ENCODE results near the gene NTSR2.
A peak's percentile ranks its signal among the peaks of the same experiment; 100 is the strongest.

The NTSR2 gene

GRCh38 chr2:11669454-11670291, at the start of gene NTSR2:
NTSR2 (minus strand) TSS chr2:11670195; CDS start chr2:11670129, 66 bp downstream.
- DNase-seq (ENCODE audit: low spot score), result peak; percentile 60

DNA sequence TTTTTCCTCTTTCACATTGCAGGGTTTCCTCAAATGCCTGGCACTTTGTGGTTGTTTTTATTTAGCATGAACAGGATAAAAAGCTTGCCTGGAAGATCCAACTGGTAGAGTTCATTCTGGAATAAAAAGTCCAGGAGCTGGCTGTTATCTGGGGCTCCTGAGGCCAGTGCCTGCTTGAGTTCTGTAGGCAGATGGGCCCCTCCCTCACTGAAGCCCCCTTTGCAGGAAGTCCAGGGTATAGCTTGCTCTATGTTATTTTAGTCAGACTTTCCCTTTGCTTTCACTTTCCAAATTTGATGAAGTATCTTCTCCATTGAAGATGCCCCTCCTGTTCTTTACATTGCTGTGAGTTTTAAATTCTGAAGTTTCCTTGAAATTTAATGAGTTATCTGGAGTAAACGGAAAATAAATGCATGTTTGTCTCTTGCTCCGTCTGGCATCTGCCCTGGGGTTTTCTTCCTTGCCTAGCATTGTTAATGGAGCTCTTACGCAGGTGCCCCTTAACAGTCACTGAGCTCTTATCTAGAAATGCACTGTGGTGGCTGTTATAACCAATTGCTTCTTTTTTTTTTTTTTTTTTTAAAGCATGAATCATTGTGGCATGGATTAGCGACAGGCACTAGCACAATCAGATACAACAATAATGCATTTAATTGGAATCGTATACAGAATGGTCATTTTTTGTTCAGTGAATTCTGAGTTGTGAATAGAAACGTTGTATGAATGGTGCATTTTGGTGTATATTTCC, 49.4 kb upstream of the NTSR2 start:
- DNase-seq (ENCODE audit: low spot score), result no peak

DNA sequence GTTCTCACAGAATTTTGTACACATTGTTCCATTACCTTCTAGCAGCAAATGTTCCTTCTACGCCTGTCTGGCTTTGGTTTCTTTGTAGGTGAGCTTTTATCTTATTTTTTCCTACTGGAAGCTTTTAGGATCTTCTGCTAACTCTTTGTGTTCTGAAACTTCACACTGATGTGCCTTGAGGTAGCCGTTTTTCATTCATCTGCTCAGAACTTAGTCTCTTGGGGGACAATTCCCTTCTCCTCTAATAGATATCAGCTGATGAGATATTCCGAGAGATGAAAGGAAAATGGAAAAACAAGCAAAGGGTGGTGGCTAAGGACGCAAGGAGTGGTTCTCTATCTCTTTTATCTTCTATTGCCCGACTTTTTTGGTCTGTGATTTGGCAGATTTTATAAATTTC, 48.6 kb upstream of the NTSR2 start:
- DNase-seq (ENCODE audit: low spot score), result no peak

DNA sequence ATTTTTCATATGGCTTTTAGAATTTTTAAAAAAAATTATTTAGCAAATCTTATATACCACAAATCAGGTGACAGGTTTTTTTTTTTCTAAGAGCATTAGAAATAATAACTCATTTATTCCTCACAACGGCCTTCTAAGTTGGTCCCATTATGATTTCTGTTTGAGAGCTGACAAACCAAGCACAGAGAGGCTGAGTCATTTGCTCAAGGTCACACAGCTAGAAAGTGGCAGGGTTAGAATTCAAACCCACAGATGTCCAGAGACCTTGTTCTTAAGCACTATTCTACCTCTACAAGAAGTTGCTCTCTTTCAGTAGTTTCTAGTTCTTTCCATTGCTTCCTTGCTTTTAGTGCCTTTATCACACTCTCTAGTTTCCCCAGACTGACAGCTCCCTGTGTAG, 47.6 kb upstream of the NTSR2 start:
- no peak for DNase-seq (ENCODE audit: low spot score)

GRCh38 chr2:11716689-11717321, 46.8 kb upstream of the NTSR2 start:
- DNase-seq (ENCODE audit: low spot score), result peak; percentile 44

GRCh38 chr2:11715987-11716652, 46.1 kb upstream of the NTSR2 start:
- DNase-seq (ENCODE audit: low spot score), result no peak

GRCh38 chr2:11713815-11714214, 43.8 kb upstream of the NTSR2 start:
- DNase-seq (ENCODE audit: low spot score), result no peak

- DNase-seq (ENCODE audit: low spot score), result no peak
Measured at GRCh38 chr2:11712866-11713265, 42.9 kb upstream of the NTSR2 start.

- no peak for DNase-seq (ENCODE audit: low spot score)
Measured at GRCh38 chr2:11711751-11712150, 41.8 kb upstream of the NTSR2 start.

DNA sequence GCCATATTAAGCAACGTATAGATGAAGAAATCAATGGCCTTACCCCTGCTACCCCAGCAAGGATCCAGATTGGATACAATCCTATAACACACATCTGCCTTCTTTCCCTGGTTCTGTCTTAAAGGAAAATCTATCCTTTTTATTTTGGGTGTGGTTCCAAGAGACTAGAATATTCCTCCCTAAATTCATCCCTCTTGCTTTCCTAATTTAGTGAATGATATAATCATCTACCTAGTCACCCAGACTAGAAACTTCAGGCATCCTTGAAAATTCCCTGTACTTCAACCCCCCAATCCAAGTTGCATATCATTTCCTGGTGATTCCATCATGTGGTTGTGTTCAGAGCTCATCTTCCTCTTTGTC, 41.3 kb upstream of the NTSR2 start:
- no peak for DNase-seq (ENCODE audit: low spot score)

GRCh38 chr2:11710632-11711353, 40.8 kb upstream of the NTSR2 start:
- DNase-seq (ENCODE audit: low spot score), result no peak

- no peak for DNase-seq (ENCODE audit: low spot score)
Measured at GRCh38 chr2:11710210-11710609, 40.2 kb upstream of the NTSR2 start.

- DNase-seq (ENCODE audit: low spot score), result no peak
Measured at GRCh38 chr2:11709293-11709692, 39.3 kb upstream of the NTSR2 start.

DNA sequence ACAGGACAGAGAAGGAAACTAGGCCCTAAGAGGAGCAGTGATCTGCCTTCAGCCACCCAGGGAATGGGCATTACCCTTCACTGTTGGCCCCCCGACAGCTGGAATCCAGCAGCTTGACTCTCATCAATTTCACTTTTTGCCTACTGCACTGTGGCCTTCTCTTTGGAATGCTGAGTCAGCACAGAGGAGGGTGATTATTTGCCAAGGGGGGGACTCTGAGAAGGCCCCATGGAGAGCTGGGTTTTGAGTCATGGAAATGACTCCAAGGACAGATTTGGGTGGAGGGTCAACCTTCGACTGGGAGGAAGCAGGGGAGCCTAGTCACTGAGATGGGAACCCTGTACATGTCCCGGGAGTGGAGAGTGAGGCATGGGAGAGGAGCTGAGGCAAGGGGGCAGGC, 38.1 kb upstream of the NTSR2 start:
- no peak for DNase-seq (ENCODE audit: low spot score)

- no peak for DNase-seq (ENCODE audit: low spot score)
Measured at GRCh38 chr2:11705711-11706110, 35.7 kb upstream of the NTSR2 start.

GRCh38 chr2:11705063-11705462, 35.1 kb upstream of the NTSR2 start:
- DNase-seq (ENCODE audit: low spot score), result no peak

DNA sequence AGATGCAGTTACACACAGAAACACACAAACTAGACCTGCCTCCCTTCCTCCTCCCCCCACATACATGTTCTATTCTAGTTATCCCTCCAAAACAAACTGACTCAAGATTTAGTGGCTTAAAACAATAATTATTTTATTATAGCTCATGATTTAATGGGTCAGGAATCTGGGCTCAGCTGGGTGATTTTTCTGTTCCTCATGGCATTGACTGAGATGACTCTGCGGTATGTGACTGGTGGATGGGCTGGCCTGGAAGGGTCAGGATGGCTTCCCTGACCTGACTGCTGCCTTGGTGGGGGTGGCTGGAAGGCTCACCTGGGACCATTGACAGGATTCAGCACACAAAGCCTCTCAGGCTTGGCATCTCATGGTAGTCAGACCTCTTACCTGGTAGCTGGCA, 33.7 kb upstream of the NTSR2 start:
- no peak for DNase-seq (ENCODE audit: low spot score)

GRCh38 chr2:11702946-11703345, 33.0 kb upstream of the NTSR2 start:
- DNase-seq (ENCODE audit: low spot score), result no peak

GRCh38 chr2:11701751-11702301, 31.8 kb upstream of the NTSR2 start:
- no peak for DNase-seq (ENCODE audit: low spot score)

GRCh38 chr2:11701206-11701605, 31.2 kb upstream of the NTSR2 start:
- DNase-seq (ENCODE audit: low spot score), result no peak
